Measurements from ENCODE around the gene MLANA.

GRCh38 chr9:5863092-5863746 lies 27.5 kb upstream of the MLANA start:
- no peak for TF ChIP-seq TCF7L2 (IDR thresholded peaks at IDR 0.05; ENCODE audit: borderline replicate concordance, low read depth, low read length)
- TF ChIP-seq, protein P1, sequence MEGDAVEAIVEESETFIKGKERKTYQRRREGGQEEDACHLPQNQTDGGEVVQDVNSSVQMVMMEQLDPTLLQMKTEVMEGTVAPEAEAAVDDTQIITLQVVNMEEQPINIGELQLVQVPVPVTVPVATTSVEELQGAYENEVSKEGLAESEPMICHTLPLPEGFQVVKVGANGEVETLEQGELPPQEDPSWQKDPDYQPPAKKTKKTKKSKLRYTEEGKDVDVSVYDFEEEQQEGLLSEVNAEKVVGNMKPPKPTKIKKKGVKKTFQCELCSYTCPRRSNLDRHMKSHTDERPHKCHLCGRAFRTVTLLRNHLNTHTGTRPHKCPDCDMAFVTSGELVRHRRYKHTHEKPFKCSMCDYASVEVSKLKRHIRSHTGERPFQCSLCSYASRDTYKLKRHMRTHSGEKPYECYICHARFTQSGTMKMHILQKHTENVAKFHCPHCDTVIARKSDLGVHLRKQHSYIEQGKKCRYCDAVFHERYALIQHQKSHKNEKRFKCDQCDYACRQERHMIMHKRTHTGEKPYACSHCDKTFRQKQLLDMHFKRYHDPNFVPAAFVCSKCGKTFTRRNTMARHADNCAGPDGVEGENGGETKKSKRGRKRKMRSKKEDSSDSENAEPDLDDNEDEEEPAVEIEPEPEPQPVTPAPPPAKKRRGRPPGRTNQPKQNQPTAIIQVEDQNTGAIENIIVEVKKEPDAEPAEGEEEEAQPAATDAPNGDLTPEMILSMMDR (tag by site-specific recombination; IDR thresholded peaks at IDR 0.05) = no peak
- TF ChIP-seq ZNF37A (tag by site-specific recombination; IDR thresholded peaks at IDR 0.05) = no peak

Data from HEK293 (cell line).